ACC112 (cell line): ENCODE measurements around the gene HSD17B14.

Experiments used
- H2AFZ ChIP-seq: fragments of 200-600 bp; sonication (generic); one replicate; pipeline ENCODE4 v1.6.0; 2017; ENCODE audit warnings: antibody characterized with exemption, low read length; ENCODE audit not compliant: unreplicated experiment
- H3K27ac ChIP-seq: fragments of 200-600 bp; sonication (generic); 2 replicates; pipeline ENCODE4 v1.5.1; 2014; ENCODE audit warnings: low read depth, mild to moderate bottlenecking, antibody characterized with exemption, low read length, moderate library complexity
- H3K27me3 ChIP-seq: fragments of 200-600 bp; sonication (generic); 2 replicates; pipeline ENCODE4 v1.6.1; 2014; ENCODE audit warnings: mild to moderate bottlenecking, antibody characterized with exemption, low read length, moderate library complexity, mixed read lengths; ENCODE audit not compliant: insufficient read depth
- H3K36me3 ChIP-seq: fragments of 200-600 bp; sonication (generic); 2 replicates; pipeline ENCODE4 v1.6.1; 2016; ENCODE audit warnings: mild to moderate bottlenecking, antibody characterized with exemption, low read length, moderate library complexity, mixed read lengths; ENCODE audit not compliant: insufficient read depth
- H3K4me1 ChIP-seq: fragments of 200-600 bp; sonication (generic); one replicate; pipeline ENCODE4 v1.6.1; 2016; ENCODE audit warnings: low read length, mixed read lengths; ENCODE audit not compliant: insufficient read depth, unreplicated experiment, control insufficient read depth
- H3K4me3 ChIP-seq: fragments of 200-600 bp; sonication (generic); 2 replicates; pipeline ENCODE4 v1.5.1; 2014; ENCODE audit warnings: mild to moderate bottlenecking, low read depth, low read length
- H3K79me2 ChIP-seq: fragments of 200-600 bp; sonication (generic); one replicate; pipeline ENCODE4 v1.6.0; 2016; ENCODE audit warnings: low read length; ENCODE audit not compliant: control insufficient read depth, unreplicated experiment, insufficient read depth

The HSD17B14 gene

GRCh38 chr19:48830088-48830487, 6.2 kb downstream of the HSD17B14 start:
- Histone ChIP-seq H3K4me1 (no peaks in the 10 kb centered on the region), H3K27ac (no peak overlapping the region), H3K27me3 (no peaks in the 10 kb centered on the region), H3K4me3 (no peak overlapping the region), H3K36me3 (peaks cover 2% of the 10 kb centered on the region; the same call in 1 of the 2 replicates), H2AFZ (no peak overlapping the region), H3K79me2 (no peaks in the 10 kb centered on the region)

- Histone ChIP-seq H3K36me3 (peaks cover 13% of the 10 kb centered on the region), H3K4me3 (no peak overlapping the region), H3K4me1 (no peaks in the 10 kb centered on the region), H3K27me3 (no peaks in the 10 kb centered on the region), H3K27ac (no peak overlapping the region), H3K79me2 (no peaks in the 10 kb centered on the region), H2AFZ (no peak overlapping the region)
These were observed 9.7 kb downstream of the HSD17B14 start for GRCh38 chr19:48826606-48827020.

GRCh38 chr19:48822514-48822913, 13.8 kb downstream of the HSD17B14 start:
- H3K4me3 ChIP-seq = no peak overlapping the region
- peaks cover 12% of the 10 kb centered on the region for H3K4me1 ChIP-seq
- no peaks in the 10 kb centered on the region for H3K79me2 ChIP-seq
- no peaks in the 10 kb centered on the region for H3K27me3 ChIP-seq
- H3K36me3 ChIP-seq = peaks cover 11% of the 10 kb centered on the region
- no peak overlapping the region for H2AFZ ChIP-seq
- no peak overlapping the region for H3K27ac ChIP-seq

- no peaks in the 10 kb centered on the region for H3K79me2 ChIP-seq
- H3K27me3 ChIP-seq = no peaks in the 10 kb centered on the region
- no peak overlapping the region for H2AFZ ChIP-seq
- H3K27ac ChIP-seq = no peak overlapping the region
- H3K4me3 ChIP-seq = no peak overlapping the region
- peaks cover 12% of the 10 kb centered on the region for H3K4me1 ChIP-seq
- peaks cover 11% of the 10 kb centered on the region for H3K36me3 ChIP-seq
These were observed 14.7 kb downstream of the HSD17B14 start for GRCh38 chr19:48821633-48822032.

- Histone ChIP-seq H3K27ac (peak overlapping the region; percentile 51), H2AFZ (no peak overlapping the region), H3K27me3 (no peaks in the 10 kb centered on the region), H3K36me3 (peaks cover 11% of the 10 kb centered on the region), H3K4me3 (no peak overlapping the region), H3K79me2 (no peaks in the 10 kb centered on the region), H3K4me1 (peaks cover 12% of the 10 kb centered on the region)
These were observed 16.9 kb downstream of the HSD17B14 start for GRCh38 chr19:48819366-48819816.

- Histone ChIP-seq H3K27me3 (no peaks in the 10 kb centered on the region), H3K36me3 (peaks cover 11% of the 10 kb centered on the region), H3K4me1 (peaks cover 12% of the 10 kb centered on the region), H3K79me2 (no peaks in the 10 kb centered on the region), H3K4me3 (no peak overlapping the region), H2AFZ (no peak overlapping the region), H3K27ac (no peak overlapping the region)
These were observed 18.0 kb downstream of the HSD17B14 start for GRCh38 chr19:48818234-48818820.

- H3K27ac ChIP-seq = no peak overlapping the region
- no peak overlapping the region for H2AFZ ChIP-seq
- peaks cover 8% of the 10 kb centered on the region for H3K36me3 ChIP-seq
- no peaks in the 10 kb centered on the region for H3K79me2 ChIP-seq
- H3K27me3 ChIP-seq = no peaks in the 10 kb centered on the region
- H3K4me1 ChIP-seq = peaks cover 12% of the 10 kb centered on the region
- no peak overlapping the region for H3K4me3 ChIP-seq
These were observed 18.6 kb downstream of the HSD17B14 start for GRCh38 chr19:48817585-48818124.

- no peak overlapping the region for H2AFZ ChIP-seq
- H3K79me2 ChIP-seq = no peaks in the 10 kb centered on the region
- H3K4me3 ChIP-seq = no peak overlapping the region
- peaks cover 12% of the 10 kb centered on the region for H3K4me1 ChIP-seq
- no peaks in the 10 kb centered on the region for H3K27me3 ChIP-seq
- no peaks in the 10 kb centered on the region for H3K36me3 ChIP-seq
- H3K27ac ChIP-seq = no peak overlapping the region
These were observed 20.3 kb downstream of the HSD17B14 start for GRCh38 chr19:48815870-48816501.

GRCh38 chr19:48814895-48815294, 21.4 kb downstream of the HSD17B14 start:
- H3K27ac ChIP-seq = no peak overlapping the region
- H3K4me1 ChIP-seq = peaks cover 11% of the 10 kb centered on the region
- H3K4me3 ChIP-seq = no peak overlapping the region

GRCh38 chr19:48813123-48813913, 23.0 kb downstream of the HSD17B14 start:
- Histone ChIP-seq H3K79me2 (no peaks in the 10 kb centered on the region), H3K4me1 (no peaks in the 10 kb centered on the region), H3K36me3 (no peaks in the 10 kb centered on the region), H3K4me3 (no peak overlapping the region), H3K27me3 (no peaks in the 10 kb centered on the region), H3K27ac (no peak overlapping the region), H2AFZ (no peak overlapping the region)

More at GRCh38 chr19:48814895-48815294, 21.4 kb downstream of the HSD17B14 start:
- H3K27me3 ChIP-seq = no peaks in the 10 kb centered on the region
- no peaks in the 10 kb centered on the region for H3K79me2 ChIP-seq
- H2AFZ ChIP-seq = no peak overlapping the region
- no peaks in the 10 kb centered on the region for H3K36me3 ChIP-seq
